CD4-positive, alpha-beta T cell treated with Interleukin-17A for 4 hours (primary cell): ENCODE data around the gene PRKAG2.
"Not testable (repeated sequence)": the region's sequence is repeated elsewhere in the genome, so short reads cannot be mapped to it uniquely, and the experiment has no call there.

ENCODE experiments used
- DNase-seq: peaks from one replicate; pipeline ENCODE4 v3.0.0-alpha.2; 2020; ENCODE audit warnings: mixed read lengths

PRKAG2 gene

GRCh38 chr7:151813997-151814396 is 62.9 kb downstream of the PRKAG2 start:
- no peak for DNase-seq

- DNase-seq: no peak
These were observed 63.5 kb downstream of the PRKAG2 start for GRCh38 chr7:151813445-151813844.

DNA sequence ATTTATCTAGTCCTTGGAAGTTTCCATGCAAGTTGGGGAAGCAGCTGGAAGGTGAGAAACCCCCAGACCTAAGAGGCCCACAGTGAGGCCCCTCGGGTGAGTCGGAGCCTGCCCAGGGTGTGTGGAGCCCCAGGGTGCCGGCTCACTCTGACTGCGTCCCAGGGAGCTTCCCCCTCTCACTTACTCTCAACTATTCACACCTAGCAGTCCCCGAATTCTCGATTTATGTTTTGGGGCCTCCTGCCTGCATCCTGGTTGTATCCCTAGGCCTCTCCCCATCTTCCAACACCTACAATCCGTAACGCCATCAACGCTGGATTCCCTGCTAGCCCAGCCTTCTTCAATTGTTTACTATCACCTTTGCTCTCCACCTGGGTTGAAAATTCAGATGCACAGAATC is 63.9 kb downstream of the PRKAG2 start:
- DNase-seq: no peak

GRCh38 chr7:151810441-151811232 is 66.3 kb downstream of the PRKAG2 start:
- no peak for DNase-seq

DNA sequence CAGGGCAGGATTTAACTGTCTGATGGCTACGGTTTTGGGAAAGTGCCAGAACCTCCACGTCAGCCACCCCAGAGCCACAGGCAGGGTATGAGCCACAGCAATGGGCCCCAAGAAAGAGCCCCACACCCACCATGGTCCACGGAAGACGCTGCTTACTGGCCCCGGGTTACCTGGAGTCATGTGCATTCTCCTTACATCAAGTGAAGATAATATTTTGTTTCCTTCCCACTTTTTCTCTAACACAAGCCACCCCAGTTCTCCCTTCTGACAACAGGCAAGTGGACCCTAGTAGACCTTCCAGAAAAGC is 67.1 kb downstream of the PRKAG2 start:
- no peak for DNase-seq

GRCh38 chr7:151809146-151809863 is 67.6 kb downstream of the PRKAG2 start:
- no peak for DNase-seq

DNA sequence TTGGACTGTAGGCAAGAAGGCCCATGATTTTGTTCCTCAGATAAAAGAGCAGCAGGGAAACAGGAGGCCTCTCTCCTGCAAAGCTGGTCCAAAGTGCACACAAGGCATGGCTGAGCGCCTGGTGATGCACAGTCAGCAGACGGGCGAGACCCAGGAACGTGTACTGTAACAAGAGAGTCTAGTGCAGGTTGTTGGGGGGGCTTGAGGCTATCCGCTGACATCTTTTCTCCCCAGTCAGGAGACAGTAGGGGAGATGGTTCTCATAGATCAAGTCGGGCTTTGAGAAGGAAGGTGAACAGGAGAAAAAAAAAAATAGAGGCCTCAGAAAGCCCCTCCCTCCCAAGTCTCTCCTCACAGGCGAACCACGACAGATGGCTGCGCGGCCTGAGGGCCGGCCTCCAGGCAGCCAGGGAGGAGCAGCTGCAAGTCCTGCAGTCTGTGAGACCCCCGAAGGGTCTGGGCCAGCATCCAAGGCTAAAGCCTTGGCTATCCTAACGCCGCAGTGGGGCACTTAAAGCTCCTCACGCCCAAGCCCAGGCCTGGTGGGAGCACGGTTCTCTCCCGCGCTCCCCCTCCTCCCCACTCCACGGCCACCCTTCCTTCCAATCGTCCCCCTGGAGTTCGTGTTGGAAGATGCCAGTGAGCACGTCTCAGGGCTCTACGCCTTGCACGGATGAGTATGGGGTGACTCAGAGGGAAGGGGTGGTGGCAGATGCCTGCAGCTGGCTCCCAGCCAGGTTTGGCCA is 68.3 kb downstream of the PRKAG2 start:
- DNase-seq: no peak

GRCh38 chr7:151807846-151808245 is 69.1 kb downstream of the PRKAG2 start:
- no peak for DNase-seq

GRCh38 chr7:151806952-151807775 is 69.8 kb downstream of the PRKAG2 start:
- no peak for DNase-seq

GRCh38 chr7:151806204-151806603 is 70.7 kb downstream of the PRKAG2 start:
- DNase-seq: no peak

DNA sequence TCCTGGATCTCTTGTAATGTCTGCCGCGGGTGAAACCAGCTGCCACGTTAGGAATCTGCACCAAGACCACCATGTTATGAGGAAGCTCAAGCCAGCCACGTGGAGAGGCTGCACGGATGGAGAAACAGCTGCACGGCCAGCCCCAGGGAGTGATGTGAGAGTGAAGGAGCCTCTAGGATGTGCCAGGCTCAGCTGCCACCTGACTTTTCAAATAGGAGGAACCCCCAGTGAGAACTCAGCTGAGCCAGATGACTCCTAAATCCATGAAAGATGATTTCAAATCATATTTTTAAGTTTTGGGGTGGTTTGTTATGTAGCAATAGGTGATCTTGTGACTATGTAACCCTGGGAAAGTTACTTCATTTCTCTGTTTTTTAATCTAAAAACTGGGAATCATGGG is 71.7 kb downstream of the PRKAG2 start:
- DNase-seq: no peak

DNA sequence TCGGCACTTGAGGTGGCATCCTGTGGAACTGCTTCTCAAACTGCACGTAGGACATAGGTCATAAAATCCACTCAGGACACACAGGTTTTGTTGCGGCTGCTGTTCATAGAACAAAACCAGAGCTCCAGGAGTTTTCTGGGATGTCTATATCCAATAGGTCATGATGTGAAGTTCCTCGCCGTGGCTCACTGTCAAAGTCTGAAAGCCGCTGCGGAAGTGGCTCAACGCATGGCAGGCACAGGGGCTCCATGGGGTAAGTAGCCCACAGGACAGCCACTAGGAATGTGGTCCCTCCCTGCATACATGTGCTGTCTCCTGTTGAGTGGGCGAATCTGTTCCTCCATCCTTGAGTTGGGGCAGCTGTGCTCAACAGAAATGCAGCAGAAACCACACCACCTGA is 72.2 kb downstream of the PRKAG2 start:
- DNase-seq: no peak

DNA sequence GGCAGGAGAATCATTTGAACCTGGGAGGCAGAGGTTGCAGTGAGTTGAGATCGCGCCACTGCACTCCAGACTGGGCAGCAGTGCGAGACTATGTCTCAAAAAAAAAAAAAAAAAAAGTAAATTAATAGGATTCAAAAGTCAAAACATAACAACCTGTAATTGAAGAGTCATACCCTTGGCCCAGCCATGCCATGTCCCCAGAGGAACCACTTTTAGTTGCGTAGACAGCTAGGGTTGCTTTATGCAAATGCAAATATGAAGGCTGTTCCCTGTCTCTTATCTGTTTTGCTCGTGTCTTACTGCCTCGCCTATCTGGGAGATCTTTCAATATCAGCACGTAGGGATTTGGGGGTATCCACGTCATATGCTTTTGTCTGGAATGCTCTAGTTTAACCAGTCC is 73.1 kb downstream of the PRKAG2 start:
- DNase-seq: no peak

GRCh38 chr7:151802469-151802846 is 74.5 kb downstream of the PRKAG2 start:
- no peak for DNase-seq

GRCh38 chr7:151801782-151802468 is 75.0 kb downstream of the PRKAG2 start:
- DNase-seq: no peak

GRCh38 chr7:151801291-151801690 is 75.6 kb downstream of the PRKAG2 start:
- DNase-seq: no peak

DNA sequence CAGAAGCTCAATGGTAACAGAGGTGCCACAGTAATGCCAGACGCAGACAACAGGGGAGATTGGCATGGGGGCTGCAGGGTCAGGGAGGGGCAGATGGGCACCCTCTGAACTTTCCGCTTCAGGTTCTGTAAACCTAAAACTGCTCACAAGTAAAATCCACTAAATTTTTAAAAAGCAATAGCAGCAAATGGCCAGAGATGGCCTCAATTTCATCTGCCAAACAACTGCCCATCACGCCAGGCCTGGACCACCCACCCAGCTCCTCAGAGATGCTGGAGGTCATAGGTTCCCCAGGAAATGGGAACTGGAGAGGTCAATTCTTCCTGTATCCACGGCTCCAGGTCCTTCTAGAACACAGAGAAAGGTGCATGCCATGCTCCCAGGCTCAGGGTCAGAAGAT is 76.1 kb downstream of the PRKAG2 start:
- DNase-seq: no peak

- DNase-seq: no peak
These were observed 76.5 kb downstream of the PRKAG2 start for GRCh38 chr7:151800391-151800790.

DNA sequence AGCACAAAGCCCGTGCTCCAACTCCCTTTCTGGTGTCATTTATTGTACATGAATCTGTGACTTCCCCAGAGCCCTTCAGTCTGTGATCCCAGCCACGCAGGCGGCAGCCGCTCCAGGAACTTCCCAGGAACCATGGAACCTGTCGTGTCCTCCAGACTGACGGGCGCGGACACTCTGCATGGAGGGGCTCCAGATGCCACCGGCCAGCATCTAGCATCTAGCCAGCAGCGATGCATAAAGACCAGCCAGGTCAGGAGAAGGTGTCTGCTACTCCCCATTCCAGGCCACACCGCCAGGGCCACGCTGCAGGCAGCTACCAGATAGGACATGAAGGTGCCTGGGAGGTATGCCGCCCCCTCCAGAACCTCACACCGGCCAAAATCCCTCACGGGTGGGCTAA is 77.4 kb downstream of the PRKAG2 start:
- no peak for DNase-seq

DNA sequence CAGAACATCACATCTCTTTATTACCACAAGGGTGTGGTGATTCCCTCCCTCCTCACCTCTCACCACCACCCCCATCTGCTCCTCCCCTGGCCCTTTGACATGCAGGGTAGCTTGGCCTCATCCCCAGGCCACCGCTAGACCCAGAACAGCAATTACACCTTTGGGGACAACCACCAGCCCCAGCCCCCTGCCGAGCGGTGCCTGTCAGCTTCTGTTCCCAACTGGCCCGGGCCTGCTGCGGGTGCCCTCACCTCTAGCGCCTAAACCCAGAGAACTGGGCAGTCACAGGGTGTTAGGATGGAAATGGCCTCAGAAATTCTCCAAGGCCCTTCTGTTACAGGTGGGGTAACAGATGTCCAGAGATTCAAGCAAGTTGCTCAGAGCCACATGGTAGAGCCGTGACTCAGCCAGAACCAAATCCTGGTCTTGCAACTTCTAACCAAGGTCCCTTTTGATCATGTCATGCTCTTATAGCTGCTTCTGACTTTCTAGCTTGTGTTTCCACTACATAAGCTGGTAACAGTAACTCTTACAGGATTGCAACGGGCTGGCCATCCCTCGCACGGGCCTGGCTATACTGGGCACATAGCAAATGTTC is 78.0 kb downstream of the PRKAG2 start:
- no peak for DNase-seq

GRCh38 chr7:151797667-151798307 is 79.1 kb downstream of the PRKAG2 start:
- DNase-seq: not testable (repeated sequence)
